Hematopoietic multipotent progenitor cell treated with erythropoietin and hydrocortisone succinate and interleukin-3 and kit ligand, for 4 days (in vitro differentiated cells): ENCODE measurements around the gene ABLIM2.

ENCODE experiments used
- DNase-seq: peaks from one replicate; pipeline ENCODE4 v3.0.0-alpha.2; 2015

The ABLIM2 gene

DNA sequence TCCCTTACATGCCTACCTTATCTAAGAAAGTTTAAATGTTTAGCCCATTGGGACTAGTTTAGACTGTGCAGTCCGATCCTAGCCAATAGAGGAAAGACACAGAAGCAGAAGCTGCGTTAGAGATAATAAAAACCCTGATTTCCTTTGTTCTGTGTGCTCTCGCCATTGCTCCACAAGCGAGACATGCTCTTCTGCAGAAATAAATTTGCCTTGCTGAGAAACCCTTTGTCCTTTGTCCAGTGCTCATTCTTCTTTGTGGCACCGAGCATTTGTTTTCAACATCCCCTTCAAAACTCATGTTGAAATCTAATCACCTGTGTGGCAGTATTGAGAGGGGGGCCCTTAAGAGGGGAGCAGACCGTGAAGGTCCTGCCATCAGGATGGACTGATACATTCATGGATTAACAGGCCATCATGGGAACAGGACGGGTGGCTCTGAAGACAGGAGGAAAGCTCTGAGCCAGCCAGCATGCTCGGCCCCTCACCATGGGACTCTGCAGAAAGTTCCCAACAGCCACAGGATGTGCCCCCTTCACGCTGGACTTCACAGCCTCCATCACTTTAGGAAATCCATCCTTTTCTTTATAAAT, 94.5 kb downstream of the ABLIM2 start:
- DNase-seq, result no peak

DNA sequence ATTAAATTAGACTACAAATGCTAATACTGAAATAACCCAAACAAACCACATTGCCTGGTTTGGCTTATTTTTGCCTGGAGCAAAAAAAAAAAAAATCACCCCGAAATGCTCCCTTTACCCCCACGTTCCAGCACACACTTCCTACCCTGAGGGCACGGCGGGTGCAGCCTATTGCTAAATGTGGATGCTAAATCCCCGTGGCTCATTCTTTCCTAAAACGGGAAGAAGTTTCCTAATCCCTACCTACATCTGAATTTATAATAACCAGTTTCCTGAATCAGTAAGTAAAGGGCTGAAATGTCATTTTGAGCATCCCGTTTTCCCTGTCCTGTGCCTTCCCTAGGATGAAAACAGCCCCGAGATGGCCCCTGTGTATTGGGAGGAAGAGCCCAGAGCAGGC, 97.0 kb downstream of the ABLIM2 start:
- DNase-seq, result no peak

DNA sequence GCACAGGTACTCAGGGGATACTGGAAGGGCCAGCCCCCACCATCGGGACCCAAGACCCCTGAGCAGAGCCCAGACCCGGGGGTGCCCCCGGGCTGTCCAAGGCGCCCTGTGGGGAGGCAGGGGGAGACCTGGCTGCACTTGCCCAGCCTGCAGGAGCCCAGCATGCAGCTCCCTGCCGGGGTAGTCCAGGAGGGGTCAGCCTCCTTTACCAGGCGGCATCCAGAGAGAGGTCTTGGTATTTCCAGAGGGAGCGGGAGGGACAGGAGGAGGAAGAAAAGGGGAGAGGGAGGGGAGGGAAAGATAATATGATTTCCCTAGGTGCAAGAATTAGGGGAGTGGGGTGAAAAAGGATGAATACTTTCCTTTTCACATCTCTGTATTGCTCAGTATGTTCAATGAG, 97.5 kb downstream of the ABLIM2 start:
- no peak for DNase-seq

DNA sequence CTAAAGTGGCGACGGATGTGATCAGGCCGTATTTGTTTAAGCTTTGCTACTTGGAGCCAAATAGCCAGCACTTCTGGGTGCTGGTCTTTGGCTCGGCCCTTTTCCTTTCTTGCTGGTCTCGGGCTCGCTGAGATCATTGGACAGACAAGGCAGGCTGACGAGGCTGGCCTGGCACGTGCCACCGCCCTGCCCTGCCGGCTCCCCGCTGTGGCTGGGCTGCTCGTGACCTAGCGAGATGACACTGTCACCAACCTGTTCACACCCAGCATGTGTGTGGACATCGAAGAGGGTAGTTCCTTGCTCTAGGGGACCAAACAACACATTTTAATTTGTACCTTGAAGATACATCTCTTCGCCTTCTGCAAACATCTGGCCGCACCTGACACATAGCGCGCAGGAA, 98.0 kb downstream of the ABLIM2 start:
- no peak for DNase-seq

DNA sequence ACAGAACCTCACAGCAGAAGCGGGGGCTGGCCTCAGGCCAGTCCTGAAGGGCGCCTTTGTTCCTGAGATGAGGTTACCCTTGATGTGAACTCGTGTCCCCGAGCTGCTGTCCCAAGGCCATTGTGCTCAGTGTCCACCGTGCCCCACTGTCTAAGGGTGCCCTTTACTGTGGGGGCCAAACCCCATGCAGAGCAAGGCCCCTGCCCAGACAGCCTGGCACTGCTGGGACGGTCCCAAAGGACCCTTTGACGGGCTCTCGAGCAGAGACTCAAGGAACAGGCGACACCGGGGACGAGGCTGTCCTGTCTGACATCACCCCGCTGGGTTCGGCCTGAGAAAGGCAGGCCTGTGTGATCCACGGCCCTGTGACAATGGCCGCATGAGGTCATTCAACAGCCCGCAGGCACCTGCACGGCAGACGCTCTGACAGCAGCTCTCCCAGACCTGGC, 100.6 kb downstream of the ABLIM2 start:
- DNase-seq, result no peak

DNA sequence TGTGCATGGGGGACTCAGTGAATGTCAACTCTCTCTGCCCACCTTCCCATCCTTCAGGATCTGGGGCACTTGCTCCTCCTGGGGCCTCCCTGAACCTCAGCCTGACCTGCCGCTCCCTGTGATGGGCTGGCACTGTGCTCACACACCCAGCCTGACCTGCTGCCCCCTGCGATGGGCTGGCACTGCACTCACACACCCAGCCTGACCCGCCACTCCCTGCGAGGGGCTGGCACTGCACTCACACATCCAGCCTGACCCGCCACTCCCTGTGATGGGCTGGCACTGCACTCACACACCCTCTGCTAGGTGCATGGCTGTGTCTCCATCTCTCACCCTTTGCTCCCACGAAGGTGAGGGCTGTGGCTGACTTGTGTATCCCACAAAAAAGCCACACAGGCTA, 103.4 kb downstream of the ABLIM2 start:
- DNase-seq, result no peak

DNA sequence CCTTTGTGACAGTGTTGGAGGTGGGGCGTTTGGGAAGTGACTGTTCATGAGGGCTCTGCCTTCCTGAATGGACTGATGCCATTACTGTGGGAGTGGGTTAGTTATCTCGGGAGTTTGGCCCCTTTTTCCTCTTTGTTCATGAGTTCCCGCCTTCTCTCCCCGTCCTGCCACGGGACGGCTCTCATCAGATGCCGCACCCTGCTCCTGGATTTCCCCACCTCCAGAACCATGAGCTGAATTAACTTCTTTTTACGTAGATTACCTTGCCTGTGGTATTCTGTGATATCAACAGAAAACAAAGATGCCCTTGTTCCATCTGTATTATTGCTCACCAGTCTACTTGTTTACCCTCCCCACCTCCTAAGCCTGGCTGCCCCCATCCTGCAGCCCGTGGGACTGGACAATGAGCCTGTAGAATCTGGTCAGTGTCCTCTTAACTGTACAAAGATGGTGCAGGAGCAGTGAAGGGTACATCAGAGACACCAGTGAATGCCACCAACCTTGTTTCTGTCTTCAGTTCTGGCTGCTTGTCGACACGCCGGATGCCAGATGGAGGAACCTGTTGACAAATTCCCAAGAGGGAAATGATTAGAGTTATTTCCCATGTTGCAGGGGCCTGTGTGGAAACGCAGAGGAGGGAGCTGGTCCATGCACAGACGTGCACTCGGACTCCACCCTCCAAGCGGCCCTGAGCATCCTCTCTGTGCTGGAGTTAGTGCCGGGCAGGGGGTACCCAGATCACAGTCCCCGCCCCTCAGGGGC, 104.7 kb downstream of the ABLIM2 start:
- DNase-seq, result no peak

DNA sequence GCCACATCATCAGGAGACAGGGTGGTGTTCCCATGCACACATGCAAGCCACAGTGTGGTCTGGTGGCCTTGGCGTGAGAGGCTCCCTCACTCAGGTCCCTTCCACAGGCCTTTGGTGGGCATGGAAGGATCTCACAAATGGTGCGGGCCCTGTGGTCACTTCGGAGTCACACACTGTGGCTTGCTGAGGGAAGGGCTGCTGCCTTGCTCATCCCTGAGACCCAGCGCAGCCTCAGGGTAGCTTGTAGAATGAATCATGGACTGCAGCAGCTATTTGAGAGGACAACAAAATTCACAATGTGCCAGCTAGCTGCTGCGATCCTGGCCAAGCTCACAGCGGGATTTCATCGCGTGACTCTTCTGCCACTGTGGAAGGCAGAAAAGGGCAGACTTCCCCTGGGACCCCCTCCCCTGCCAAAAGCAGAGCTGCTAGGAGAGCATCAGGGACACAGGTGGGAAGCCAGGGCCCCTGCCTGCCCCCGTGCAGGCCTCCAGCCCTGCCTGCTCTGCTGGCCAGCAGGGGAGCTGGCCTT, 106.4 kb downstream of the ABLIM2 start:
- no peak for DNase-seq

DNA sequence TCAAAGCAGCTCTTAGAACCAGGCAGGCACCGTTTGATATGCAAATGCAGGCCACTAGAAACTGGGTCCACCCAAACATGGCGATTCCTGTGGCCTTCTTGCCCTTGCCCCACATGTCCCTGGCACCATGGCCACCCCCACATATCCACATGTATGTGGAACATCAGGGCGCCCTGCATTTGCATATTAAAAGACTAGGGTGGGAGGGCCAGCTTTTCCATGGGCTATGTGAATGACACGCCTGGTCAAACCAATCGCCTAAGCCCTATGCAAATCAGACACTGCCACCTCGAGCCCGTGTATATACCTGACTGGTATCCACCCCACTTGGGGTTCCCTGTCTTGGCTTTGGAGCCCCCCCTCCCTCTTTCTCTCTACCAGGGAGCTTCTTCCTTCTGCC, 107.0 kb downstream of the ABLIM2 start:
- DNase-seq, result no peak

DNA sequence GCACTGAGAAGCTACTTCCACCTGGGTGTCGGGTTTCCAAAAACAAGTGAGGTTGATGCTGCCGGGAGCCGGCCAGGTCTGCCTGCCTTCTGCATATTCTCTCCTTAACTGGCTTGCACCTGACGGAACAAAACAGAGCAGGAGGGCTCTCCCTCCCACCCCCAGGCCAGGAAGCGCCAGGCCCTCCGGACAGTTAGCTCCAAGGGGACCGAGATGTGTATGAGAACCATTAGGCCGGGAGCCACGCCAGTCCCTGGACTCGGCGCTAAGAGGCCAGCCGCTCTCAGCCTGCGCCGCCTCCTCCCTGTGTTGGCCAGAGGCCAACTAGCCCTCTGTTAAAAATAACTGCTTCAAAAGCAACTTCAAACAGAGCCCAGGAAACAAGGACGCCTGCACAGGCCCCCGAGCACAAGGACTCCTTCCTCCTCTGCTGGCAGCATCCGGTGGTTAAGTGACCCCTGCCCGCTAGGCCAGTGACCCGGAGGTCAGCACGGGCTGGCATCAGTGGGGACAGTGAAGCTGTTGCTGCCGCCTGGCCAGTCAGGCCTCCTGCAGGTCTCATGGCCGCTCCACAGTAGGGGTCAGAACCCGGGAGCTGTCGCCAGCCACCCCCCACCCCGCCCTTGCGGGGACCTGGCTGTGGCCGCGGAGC, 107.9 kb downstream of the ABLIM2 start:
- DNase-seq, result peak; percentile 7

DNA sequence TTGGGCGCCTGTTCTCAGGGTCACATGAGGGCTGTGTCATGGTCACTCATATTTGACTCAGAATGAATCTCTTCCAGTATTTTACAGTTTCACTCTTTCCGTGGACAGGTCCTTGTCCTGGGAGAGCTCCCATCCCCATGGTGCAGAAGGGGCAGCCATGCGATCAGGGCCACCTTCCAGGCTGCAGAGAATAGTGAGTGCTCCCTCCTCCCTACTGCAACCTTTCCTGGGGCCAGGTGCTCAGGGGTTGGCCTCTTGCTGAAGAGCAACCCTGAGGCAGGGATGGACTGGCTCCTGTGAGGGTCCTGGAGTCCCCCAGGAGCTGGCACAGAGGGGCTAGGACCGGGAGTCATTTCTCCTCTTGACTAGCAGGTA, 108.4 kb downstream of the ABLIM2 start:
- no peak for DNase-seq

DNA sequence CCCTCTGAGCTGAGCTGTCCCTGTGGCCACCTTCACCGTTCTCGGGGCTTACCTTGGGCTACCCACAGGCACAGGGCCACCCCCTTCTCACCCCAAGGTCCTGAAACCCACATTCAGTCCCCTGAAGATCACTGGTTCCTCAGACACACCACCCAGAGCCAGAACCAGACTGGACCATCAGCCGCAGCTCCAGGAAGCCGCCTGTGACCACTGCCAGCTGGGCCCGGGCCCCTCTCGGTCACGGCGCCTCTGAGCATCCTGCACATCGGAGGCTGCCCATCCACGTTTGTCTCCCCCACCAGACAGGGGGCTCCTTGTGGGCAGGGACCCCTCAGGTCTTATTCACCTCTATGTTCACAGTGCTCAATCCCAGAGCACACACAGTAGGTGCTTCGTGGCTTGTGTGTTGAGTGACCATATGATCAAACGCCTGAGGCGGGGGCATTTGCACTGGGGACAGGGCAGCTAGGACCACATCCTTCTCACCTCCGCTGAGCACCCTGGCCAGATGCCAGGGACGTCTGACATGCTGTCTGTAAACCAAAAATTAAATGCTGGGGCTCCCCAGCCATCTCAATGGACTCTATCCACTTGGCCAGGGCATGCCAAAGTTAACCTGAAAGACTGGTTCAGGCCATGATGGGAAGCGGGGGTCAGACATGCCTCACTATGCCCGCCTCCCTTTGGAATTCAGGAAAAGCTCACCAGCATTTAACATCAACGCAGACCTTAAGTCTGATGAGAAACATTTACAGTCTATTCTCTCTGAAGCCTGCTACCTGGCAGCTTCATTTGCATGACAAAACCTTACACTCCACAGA, 109.5 kb downstream of the ABLIM2 start:
- no peak for DNase-seq

DNA sequence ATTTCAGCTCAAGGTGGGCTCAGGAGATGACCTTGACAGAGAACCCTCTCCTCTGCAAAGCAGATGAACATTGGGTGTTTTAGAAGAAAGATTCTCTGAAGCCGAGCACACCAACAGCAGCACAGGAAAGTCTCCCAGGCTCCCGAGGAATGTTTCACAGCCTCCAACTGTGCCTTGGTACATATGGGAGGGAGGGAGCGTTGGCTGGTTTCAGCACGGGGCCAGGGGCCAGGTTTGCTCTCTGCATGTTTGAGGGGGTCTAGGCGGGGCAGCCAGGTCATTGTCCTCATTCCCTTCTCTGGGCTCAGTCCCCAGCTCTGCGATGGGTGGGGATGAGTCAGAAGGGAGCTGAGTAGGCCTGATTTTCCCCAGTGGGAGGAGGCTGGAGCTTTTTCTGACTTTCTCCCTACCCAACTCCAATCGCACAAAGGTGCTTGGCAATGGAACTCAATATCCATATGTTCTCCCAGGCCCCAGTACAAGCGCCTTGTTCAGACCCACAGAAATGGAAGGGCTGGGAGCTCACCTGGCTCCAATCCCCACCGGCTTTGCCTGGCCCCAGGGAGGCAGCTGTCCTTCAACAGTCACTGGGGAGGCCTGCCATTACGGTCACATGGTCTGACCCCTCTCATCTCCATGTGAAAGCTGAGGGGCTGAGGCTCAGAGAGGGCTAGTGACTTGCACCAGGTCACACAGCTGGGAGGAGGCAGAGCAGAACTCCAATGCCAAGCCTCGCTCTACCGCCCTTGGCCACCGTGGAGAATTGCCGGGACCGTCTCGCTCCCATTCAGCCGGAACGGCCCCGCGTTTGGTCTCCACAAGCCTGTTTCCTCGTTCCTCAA, 110.6 kb downstream of the ABLIM2 start:
- DNase-seq, result no peak

DNA sequence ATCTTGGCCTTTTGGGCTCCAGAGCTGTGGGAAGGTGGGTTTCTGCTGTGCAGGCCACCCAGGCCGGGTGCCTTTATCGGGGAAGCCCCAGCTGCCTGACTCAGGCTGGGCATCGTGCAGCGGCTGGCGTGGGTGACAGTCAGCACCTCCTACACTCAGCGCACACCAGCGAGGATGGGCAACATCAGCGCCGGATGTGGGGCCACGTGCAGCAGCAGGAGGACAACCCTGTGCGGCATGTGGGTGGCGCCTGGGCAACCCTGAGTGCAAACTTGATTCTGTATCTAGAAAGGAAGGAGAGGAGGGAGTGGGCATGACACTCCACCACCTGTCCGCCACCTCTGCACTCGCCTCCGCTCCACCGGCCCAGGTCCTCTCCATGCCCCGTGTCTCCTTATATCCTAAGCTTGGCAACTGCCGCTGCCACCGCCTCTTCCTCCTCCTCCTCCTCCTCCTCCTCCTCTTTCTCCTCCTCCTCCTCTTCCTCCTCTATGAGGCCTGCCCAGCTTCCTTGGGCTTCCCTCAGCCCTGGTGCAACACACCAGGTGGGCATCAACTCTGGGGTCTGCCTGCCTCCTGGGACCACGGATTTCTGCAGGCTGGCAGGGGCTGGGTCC, 111.6 kb downstream of the ABLIM2 start:
- no peak for DNase-seq

DNA sequence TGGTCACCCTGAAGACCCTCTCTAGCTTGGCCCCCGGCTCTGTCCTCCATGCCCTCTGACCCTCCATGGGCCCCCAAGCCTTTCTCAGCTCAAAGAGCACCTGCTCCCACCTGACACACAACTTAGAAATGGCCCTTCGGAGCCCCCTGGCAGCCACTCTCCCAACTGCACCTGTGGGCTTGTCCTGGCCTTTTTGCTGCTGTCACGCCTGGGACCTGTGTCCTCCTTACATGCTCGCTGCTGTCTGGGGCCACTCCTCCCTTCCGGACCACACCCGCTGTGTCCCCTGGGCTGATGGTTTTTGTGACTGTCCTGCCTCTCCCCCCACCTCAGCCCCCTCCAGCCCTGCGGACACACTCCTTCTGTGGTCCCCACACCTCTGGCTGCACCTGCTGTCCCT, 112.7 kb downstream of the ABLIM2 start:
- no peak for DNase-seq

DNA sequence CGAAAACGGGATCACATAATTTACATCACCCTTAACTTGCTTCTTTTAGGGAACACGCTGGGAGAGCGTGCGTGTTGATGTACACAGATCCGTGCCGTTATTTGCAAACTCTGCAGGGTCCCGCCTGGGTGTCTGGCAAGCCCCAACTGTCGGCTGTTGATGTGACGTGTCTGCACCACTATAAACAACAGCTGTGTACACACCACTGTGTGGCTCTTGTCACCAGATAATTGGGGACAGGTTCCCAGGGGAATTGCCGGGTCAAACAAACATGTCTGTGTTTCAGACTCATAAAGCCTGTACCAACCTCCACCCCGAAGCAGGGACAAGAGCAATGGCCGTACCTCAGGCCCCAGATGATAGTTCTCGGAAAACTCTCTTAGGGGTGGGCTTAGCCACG, 113.9 kb downstream of the ABLIM2 start:
- DNase-seq, result no peak

DNA sequence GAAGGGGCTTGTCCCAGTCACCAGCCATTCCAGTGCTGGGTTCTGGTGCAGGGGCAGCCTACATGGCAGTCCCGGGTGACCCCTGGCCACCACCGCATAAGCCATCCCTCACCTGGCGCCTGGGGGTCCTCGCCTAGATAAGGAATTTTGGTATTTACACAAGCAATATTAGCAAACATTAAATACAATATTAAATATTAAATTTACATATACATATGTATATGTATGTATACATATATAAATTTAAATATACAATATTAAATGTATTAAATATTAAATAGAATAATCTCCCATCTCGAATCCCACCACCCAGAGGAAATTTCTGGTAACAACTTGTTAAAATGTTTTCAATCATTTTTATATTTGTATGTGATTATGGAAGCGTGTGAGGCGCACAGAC, 114.4 kb downstream of the ABLIM2 start:
- no peak for DNase-seq

DNA sequence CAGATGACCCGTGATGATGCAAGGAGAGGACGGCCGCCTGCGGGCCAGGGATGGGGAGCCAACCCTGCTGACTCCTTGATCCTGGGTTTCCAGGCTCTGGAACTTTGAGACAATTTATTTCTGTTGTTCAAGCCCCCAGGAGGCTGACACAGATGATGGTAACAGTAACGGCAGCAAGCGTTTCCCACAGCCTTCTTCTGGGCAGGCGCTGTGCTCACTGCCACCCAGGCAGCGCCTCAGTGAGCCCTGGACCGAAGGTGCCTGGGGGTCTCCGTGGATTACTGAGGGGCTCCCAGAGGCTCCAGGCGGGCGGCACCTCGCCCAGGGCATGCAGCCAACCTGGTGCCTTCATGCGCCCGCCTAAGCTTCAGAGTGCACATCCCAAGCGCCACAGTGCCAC, 115.0 kb downstream of the ABLIM2 start:
- no peak for DNase-seq

DNA sequence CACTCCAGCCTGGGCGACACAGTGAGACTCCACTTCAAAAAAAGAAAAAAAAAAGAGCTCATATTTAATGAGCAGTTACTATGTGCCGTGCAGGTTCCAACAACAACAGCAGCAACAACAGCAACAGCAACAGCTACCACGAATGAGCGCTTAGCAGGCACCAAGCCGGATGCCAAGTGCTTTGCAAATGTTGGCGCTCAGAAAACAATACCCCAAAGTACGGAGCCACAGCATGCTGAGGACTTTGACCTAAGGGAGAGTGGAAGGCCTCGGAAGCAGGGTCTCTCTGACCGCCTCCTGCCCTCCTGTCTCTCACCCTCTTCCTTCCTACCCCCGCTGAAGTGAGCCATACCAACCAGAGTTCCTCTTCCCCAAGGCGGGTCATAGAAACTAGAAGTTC, 116.7 kb downstream of the ABLIM2 start:
- no peak for DNase-seq

DNA sequence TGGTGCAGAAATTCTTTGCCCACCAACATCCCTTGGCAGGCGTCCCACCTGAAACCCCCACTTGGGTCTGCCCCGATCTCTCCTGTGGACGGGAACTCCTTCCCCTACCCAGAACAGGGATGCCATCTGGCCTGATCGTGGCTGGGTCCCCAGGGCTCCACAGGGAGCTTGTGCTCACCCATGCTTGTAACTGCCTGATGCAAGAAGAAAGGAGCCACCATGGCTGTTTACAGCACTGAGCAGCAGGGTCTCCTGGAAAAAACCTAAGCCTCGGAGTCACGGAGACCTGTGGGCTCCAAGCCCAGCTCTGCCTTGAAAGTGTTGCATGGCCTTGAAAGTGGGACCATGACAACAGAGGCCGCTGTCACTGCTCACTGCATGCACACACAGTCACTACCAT, 117.4 kb downstream of the ABLIM2 start:
- no peak for DNase-seq

DNA sequence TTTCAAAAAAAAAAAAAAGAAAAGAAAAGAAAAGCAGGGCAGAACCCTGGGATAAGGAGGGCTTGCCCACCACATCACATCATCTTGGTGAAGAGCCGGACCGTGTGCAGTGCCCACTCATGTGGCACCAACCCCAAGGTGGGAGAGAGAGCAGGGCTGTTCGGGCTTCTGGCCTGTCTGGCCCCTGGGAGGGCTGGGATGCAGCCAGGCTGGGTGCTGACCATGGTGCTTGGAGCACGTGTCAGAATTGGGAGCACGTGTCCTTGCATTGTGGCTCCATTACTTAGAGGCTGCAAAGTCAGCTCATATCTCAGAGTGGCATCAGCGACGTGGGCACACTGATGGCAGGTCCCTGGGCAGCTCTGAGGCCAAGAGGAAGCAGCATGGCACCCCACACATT, 118.0 kb downstream of the ABLIM2 start:
- DNase-seq, result no peak

DNA sequence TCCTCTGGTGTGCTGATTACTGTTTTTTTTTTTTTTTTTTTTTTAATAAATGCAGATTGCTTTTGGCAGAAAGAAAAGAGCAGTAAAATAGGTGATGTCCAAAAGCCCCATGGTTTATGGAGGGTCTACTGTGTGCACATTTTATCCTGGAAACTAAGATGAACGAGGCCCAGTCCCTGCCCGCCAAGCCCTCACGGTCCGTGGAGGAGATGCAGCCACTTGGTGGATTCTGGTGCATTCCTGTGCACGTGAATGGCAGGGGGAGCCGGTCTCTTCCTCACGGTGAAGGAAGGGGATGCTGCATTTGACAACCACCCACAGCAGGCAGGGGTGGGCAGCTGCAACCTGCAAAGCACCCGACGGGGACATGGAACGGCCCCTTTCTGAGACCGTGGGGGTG, 118.8 kb downstream of the ABLIM2 start:
- no peak for DNase-seq
